GM18508 (cell line): ENCODE data around the gene AMH.

ENCODE experiments used
- ATAC-seq: cut with Tn5 transposase; IDR thresholded peaks from one replicate; pipeline ENCODE4 v1.9.1; 2021; ENCODE audit warnings: moderate number of reproducible peaks; ENCODE audit not compliant: insufficient read depth, unreplicated experiment

AMH gene

DNA sequence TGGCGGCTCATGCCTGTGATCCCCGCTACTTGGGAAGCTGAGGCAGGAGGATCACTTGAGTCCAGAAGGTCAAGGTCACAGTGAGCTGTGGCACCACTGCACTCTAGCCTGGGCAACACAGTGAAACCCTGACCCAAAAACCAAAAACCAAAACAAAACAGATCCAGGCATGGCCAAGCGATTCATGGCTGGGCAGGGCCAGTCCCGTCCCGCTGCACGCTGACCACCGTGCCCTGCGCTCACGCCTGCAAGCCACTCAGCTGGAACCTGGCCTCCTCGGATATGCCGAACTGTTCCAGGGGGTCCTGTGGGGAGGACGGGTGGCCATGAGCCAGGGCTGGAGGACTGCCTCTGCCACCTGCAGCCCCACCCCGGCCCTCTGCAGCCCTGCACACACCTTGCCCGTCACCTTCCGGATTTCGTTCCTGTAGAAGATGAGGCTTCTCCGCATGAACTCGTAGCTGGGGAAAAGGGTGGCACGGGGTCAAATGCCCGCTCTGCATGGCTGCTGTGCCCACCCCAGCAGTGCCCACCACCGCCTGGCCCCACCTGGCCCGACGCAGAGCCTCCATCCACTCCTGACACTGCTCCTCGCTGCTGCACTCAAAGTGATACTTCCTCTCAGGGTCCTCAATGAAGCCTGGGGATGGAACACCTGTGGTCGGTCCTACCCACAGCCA lies 15.4 kb upstream of the AMH start:
- ATAC-seq: no peak

DNA sequence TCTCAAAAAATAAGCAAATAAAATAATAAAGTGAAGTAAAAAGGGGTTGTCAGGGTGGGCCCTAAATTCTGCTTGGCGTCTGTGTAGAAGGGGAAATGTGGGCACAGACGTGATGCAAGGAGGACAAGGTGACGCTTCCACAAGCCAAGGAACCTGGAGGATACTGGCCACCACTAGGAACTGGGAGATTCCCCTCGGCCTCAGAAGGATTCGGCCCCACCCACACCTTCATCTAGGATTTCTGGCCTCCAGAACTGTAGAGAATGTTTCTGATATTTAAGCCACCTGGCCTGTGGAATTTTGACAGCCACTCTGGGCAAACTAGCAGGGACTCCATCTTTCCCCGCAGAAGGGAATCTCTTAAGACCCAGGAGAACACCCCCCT lies 14.1 kb upstream of the AMH start:
- ATAC-seq: no peak

DNA sequence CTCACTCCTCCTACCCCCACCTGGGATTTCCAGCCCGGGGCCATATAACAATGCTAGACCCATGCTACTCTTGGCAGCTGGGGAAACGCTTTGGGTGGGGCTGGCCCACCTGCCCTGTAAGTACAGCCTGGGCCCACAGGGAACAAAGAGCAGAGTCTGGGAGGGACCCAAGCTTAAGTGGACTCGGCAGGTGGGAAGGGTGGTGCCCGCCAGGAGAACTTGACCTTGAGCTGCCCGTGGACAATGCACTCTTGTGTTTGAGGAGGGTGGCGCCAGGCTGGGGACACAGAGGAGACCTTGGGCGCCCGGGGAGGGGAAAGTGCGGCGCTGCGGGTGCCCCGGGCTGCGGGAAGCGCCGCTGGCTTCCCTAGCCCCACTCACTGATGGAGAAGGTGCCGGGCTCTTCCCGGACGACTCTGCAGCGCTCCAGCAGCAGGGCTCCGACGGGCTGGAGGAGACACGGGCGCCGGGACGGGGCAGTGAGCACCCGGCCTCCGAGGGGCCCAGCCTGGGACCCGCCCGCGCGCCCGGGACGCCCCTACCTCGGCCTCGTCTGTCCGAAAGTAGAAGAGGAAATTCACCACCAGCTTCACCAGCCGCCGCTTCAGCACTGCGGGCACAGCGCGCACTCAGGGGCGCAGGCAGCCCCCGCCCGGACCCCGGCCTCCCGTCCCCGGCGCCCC lies 13.6 kb upstream of the AMH start:
- ATAC-seq: peak; percentile 2

DNA sequence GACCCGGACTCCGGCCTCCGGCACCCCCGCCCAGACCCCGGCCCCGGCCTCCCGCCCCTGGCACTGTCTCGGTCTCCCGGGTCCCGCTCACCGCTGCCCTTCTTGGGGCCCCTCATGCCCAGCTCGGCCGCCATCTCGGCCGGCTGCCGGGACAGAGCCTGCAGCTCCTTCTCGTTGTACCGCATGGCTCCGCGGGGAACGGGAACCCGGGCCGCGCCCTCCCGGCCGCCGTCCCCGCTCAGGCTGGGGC lies 13.1 kb upstream of the AMH start:
- ATAC-seq: peak; percentile 3

DNA sequence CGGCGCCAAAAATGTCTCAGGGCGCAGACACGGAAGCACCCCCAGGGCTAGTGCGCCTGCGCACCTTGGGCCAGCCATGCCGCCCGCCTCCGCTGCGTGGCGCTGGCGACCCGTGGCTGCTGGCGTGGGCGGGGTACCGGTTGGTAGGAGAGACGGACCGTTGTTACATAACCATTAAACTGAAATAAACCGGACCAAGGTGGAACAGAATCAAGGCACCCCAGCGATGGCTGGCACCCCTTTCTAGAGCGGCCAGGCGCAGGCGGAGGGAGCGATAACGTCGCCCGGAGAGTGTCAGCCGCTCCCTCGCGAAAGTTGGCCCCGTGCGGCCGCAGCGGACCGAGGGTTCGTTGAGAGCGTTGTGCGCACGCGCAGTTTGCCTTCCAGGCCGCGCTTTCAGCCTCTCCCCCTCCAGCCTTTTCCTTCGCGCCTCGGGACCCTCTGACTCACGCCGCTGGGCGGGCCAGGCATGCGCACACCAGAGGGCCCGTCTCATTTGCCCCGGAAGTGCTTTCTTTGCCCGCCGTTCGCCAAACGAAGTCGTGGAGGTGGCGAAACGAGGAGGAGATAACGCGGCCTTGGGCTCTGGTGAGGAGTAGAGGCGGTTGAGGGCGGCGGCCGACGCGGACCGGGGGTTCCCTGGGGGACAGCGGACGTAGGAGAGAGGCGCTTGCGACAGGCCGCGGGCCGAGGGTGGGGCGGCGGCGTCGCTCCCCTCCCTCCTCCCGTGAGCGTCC lies 12.6 kb upstream of the AMH start, which contains the start of the genes PLEKHJ1 and SF3A2:
Gene PLEKHJ1, minus strand, starts transcription at position 16 of the 737 bp plus-strand sequence. CDS start 81 bp downstream, outside the sequence.
Gene SF3A2, plus strand, starts transcription at position 511 of the 737 bp plus-strand sequence. CDS start 6,595 bp downstream, outside the sequence.
- peak; percentile 34 for ATAC-seq

DNA sequence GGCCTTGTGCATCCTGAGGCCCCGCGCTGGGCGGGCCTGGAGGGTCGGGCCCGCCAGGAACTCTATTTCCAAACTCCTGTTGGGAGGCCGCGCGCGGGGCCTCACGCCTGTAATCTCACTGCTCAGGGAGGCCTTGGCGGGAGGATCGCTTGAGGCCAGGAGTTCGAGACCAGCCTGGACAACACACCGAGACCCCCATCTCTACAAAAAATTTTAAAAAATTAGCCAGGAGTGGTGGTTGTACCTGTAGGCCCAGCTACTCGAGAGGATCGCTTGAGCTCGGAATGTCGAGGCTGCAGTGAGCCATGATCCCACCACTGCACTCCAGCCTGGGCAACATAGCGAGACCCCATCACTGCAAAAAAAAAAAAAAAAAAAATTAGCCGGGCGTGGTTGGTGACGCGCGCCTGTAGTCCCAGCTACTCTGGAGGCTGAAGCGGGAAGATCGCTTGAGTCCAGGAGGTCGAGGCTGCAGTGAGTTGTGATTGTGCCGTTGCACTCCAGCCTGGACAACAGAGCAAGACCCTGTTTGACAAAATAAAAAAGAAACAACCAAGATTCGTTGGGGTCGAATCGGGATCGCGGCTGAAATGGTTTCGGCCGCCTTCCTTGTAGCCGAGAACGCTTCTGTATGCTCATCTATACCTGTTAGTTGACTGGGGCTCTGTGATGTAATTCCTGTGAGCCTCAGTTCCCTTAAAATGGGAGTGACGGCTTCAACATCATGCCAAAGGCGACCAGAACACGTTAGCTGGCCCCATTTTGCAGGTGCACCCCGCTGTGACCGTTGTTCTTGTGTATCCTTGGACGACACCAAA lies 11.9 kb upstream of the AMH start:
- no peak for ATAC-seq

GRCh38 chr19:2237869-2238153 lies 11.3 kb upstream of the AMH start:
- ATAC-seq: no peak

- no peak for ATAC-seq
Observed at GRCh38 chr19:2239173-2239572, 9.9 kb upstream of the AMH start.

- no peak for ATAC-seq
Observed at GRCh38 chr19:2239771-2240770, 9.1 kb upstream of the AMH start.

DNA sequence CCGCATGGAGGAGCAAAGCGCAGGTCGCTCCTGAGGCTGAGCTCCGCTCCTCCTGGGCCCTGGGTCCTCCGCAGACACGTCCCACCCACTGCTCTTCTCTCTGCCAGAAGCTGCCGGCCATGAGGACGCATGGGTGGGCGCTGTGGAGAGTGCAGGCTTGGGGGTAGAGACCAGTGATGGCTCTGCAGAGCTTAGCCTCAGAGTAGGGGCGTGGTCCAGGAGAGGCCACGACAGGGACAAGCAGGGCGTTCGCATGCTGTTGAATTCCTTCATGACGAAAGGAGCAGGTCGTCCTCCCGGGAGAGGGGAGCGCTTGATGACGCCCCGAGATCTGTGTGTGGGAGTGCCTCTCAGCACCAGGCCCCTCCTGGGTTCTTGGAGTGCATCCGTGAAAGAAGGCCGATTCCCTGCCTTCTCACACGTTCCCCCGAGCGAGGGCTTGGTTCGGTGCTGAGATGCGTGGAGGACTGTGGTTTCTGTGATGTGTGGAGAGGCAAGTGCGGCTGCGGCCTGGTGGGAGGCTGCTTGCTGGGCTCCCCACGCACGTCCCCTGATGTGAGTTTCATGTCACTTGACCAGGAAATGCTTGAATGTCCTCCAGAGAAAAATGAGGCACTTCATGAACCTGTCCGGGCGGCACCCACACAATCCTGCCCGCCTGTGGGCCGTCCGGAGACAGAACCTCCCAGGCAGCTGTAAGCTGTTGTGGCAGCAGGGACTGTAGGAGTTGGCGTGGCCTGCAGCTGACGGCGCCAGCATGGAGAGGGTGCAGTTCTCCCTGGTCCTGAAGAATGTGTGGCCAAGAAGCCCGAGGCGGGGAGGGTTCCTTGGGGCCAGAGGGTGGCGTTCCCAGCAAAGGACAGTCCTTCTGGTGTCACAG lies 8.0 kb upstream of the AMH start:
- ATAC-seq: no peak

DNA sequence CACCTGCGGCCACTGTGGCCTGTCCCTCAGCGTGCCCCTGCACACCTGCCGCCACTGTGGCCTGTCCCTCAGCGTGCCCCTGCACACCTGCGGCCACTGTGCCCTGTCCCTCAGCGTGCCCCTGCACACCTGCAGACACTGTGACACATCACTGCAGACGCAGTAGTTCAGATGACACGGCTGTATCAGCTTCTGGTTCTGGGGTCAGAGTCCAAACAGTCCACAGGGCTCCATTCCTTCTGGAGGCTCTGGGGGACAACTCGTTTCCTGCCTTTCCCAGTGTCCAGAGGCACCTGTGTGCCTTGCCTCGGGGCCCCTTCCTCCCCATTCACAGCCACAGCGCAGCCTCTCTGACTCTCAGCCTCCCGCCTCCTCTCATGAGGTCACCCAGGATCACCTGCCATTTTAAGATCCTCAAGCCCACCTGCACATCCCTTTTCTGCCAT lies 7.0 kb upstream of the AMH start:
- no peak for ATAC-seq

DNA sequence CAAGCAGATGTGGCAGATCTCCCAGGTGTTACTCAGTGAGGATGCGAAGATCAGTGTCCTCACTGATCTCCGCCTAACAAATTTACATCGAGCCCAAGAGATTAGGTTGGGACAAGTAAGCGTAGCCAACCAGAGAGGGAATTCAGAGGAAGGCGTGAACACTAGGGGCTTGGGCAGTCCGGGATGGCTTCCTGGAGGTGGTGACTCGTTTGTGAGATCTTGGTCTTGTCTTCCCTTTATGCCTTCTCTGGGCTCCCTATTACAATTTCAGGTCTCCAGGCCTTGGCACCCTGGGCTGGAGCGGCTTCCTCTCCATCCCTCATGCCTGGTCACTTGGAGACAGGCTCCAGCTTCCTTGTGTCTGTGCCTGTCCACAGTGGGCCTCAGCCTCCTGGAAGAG lies 6.3 kb upstream of the AMH start:
- ATAC-seq: no peak

DNA sequence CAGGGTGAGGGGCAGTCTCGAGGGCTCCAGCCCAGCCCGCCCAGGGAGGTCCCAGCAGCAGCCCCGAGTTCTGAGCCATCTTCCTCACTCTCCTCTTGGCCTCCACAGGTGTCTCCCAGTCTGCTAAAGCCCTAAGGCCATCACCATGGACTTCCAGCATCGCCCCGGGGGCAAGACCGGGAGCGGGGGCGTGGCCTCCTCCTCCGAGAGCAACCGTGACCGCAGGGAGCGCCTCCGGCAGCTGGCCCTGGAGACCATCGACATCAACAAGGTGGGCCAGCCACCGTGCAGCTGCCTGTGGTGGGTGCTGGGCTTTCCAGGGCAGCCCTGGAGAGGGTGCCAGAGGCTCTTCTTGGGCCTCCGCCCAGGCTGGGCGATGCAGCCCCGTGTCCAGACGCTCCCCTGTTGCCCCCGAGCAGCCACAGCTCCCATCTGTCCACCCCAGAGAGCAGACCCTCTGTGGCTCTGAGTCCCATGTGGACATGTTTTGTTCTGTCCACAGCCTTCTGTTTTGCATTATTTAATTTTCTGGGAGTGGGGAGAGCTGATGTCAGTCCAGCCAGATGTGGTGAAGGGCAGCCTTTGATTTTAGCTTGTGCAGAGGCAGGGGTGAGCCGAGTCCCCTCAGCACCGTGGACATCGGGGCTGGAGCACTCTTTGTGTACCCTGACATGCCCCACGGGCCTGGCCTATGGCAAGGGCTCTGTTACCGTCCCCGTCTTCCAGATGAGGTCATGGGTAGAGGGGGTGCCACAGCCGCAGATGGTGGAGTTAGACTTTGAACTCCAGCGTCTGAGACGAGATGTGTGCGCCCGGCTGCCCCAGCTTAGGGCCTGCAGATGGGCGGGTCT lies 5.6 kb upstream of the AMH start:
- no peak for ATAC-seq

GRCh38 chr19:2244125-2244411 lies 5.1 kb upstream of the AMH start:
- no peak for ATAC-seq

GRCh38 chr19:2244486-2244885 lies 4.6 kb upstream of the AMH start:
- ATAC-seq: no peak

GRCh38 chr19:2245273-2245672 lies 3.9 kb upstream of the AMH start:
- no peak for ATAC-seq

DNA sequence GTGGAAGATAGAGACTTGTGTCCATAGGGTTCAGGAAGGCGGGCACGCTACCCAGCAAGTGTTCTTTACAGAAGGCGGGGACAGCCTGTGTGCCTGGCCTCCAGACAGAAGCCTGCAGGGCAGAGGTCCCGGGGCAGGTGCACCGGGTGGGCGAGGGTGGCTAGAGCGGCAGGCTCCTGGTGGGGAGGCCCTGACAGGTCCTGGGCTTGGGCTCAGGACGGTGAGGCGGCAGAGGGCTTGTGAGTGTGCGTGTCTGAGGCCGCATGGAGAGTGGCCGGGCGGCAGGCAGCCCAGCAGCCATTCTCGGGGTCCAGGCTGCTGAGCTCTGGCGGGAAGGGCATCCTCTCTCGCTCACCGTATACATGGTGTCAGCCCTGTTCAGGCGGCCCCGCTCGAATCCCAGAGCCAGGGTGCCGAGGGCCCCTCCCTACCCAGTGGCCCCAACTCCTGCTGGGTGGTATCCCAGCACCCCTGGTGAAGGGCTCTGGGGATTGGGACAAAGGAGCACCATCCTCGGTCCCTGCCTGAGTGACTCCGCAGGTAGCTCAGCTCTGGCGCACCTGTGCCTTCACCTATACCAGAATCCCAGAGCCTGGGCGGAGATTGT lies 3.0 kb upstream of the AMH start:
- no peak for ATAC-seq
